ENCODE data around the gene ABLIM1.

The ABLIM1 gene

DNA sequence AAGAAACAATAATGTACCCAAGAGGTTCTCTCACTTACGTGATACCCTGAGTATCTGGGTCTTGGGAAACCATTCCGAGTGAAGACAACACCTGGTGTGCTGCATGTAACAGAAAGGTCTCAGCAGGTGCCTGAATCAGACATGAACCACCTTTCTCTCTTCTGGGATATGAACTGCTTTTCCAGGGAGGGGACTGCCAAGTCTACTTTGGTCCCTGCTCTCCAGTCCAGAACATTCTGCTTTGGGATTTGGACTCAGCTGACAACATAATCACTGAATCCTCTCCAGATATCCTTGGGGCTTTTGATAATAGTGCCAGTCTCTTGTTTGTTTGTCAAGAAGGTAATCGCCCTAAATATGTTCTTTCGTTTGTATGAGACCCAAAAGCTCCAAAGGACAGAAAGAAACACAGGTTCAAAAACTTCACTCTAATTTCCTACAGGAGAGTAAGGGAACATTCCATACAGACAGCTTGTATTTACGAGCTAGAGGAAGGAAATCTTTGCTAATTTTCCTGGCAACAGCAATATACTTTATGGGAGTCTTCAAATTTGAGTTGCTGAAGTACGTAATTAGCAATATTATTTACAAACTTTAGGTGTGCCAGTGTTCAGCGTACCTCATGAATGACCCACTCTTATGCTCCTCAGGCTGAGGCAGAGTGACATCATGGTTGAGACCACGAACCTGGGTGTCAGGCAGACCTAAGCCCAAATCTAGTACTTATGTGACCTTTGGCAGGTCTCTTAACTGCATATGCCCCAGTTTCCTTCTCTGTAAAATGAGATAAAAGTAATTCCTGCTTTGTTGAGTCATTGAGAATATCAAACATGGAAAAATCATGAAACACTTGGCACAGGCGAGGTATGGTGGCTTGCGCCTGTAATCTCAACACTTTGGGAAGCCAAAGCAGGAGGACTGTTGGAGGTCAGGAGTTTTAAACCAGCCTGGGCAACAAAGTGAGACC, 5.4 kb downstream of the ABLIM1 start:
- intact Hi-C loops (cut with DNase I; ENCODE audit: low total_unique reads): no loop called here
- DNase-seq: no peak
- Histone ChIP-seq H3K4me3 (no peak overlapping the region), H3K9me3 (no peaks in the 10 kb centered on the region), H3K36me3 (no peaks in the 10 kb centered on the region), H3K27me3 (no peaks in the 10 kb centered on the region), H3K4me1 (no peaks in the 10 kb centered on the region), H3K27ac (no peak overlapping the region)
- TF ChIP-seq, protein P1, sequence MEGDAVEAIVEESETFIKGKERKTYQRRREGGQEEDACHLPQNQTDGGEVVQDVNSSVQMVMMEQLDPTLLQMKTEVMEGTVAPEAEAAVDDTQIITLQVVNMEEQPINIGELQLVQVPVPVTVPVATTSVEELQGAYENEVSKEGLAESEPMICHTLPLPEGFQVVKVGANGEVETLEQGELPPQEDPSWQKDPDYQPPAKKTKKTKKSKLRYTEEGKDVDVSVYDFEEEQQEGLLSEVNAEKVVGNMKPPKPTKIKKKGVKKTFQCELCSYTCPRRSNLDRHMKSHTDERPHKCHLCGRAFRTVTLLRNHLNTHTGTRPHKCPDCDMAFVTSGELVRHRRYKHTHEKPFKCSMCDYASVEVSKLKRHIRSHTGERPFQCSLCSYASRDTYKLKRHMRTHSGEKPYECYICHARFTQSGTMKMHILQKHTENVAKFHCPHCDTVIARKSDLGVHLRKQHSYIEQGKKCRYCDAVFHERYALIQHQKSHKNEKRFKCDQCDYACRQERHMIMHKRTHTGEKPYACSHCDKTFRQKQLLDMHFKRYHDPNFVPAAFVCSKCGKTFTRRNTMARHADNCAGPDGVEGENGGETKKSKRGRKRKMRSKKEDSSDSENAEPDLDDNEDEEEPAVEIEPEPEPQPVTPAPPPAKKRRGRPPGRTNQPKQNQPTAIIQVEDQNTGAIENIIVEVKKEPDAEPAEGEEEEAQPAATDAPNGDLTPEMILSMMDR (IDR thresholded peaks at IDR 0.05): no peak

DNA sequence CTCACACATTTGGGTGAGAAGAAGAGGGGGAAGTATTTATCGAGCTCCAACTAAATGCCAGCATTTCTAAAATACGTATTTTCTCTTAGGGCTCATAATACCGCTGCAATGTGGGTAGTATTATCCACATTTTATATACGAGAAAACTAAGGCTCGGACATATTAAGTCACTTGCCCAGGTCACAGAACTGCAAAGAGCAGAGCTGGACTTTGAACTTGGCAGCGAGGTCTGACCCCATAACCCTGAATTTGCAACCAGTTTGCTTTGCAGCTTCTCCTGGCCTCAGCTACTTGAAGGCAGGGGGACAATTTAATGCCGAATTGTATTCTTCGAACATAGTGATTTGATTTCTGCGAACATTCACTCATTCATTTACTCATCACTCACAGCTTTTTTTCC, 7.2 kb downstream of the ABLIM1 start:
- Histone ChIP-seq H3K9me3 (no peaks in the 10 kb centered on the region), H3K27me3 (no peaks in the 10 kb centered on the region), H3K27ac (no peak overlapping the region), H3K4me1 (no peaks in the 10 kb centered on the region), H3K36me3 (no peaks in the 10 kb centered on the region), H3K4me3 (no peak overlapping the region)
- DNase-seq: no peak
- TF ChIP-seq, protein P1 (IDR thresholded peaks at IDR 0.05): no peak
- intact Hi-C loops (cut with DNase I; ENCODE audit: low total_unique reads): no loop called here

DNA sequence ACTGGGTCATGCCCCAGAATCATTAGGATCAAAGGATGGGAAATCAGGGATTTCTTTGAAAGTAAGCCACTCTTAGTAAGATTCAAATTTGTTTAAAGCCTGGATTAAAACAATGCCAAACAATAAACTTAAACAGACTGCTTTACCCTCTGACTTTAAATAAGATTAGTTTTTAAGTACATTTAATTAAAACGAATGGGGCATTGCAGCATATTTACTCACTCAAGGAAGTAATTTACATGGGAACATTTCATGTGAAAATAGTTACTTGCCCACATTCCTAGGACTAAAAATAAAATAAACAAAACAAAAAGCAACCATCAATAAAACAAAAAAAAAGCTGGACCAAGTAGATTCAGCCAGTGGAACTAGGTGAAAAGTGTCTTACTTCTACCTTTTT, 7.8 kb downstream of the ABLIM1 start:
- no peak overlapping the region for H3K4me3 ChIP-seq
- H3K4me1 ChIP-seq: no peaks in the 10 kb centered on the region
- no peak for DNase-seq
- TF ChIP-seq, protein P1 (IDR thresholded peaks at IDR 0.05): no peak
- H3K36me3 ChIP-seq: no peaks in the 10 kb centered on the region
- no peaks in the 10 kb centered on the region for H3K27me3 ChIP-seq
- no peak overlapping the region for H3K27ac ChIP-seq
- intact Hi-C loops (cut with DNase I; ENCODE audit: low total_unique reads): no loop called here
- H3K9me3 ChIP-seq: no peaks in the 10 kb centered on the region

DNA sequence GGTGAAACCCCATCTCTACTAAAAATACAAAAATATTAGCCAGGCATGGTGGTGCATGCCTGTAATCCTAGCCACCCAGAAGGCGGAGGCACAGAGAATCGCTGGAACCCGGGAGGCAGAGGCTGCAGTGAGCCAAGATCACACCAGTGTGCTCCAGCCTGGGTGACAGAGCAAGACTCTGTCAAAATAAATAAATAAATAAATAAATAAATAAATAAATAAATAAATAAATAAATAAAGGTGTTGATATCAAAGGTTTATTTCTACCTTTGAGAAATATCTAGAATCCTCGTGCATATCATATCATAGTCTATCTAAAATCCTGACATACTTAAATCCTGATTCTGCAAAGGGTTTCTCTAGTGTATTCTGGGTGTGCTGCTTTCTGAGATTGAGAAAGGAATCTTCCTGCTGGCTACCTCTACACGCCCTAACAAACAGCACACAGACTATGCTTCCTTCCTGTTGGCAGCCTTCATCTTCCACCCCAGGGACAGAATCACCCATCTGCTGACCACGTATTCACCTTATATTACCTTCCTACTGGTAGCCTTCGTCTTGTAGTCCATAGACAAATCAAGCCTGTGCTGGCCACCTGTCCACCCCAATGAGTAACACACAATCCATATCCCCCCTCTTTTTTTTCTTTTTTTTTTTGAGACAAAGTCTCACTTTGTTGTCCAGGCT, 8.7 kb downstream of the ABLIM1 start:
- TF ChIP-seq, protein P1 (IDR thresholded peaks at IDR 0.05): no peak
- Histone ChIP-seq H3K27ac (no peak overlapping the region), H3K4me1 (no peaks in the 10 kb centered on the region), H3K9me3 (no peaks in the 10 kb centered on the region), H3K27me3 (no peaks in the 10 kb centered on the region), H3K4me3 (no peak overlapping the region), H3K36me3 (no peaks in the 10 kb centered on the region)
- DNase-seq: no peak
- intact Hi-C loops (cut with DNase I; ENCODE audit: low total_unique reads): no loop called here

DNA sequence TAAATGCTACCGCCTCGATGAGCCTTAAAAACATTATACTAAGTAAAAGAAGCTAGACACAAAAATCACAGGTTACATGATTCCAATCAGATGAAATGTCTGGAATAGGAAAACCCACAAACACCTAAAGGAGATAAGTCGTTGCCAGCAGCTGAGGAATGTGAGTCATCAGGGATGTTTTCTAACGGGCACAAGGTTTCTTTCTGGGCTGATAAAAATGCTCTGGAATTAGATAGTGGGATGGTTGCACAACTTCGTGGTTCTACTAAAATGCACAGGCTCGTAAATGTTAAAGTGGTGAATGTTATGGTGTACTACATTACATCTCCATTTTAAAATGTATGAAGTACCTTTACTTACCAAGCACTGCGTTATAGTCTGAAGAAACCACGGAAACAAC, 9.7 kb downstream of the ABLIM1 start:
- Histone ChIP-seq H3K27ac (no peak overlapping the region), H3K4me1 (no peaks in the 10 kb centered on the region)
- no peak for DNase-seq

More for the DNA sequence above, 9.7 kb downstream of the ABLIM1 start:
- no peak overlapping the region for H3K4me3 ChIP-seq
- H3K36me3 ChIP-seq: no peaks in the 10 kb centered on the region
- intact Hi-C loops (cut with DNase I; ENCODE audit: low total_unique reads): no loop called here
- TF ChIP-seq, protein P1 (IDR thresholded peaks at IDR 0.05): no peak
- H3K27me3 ChIP-seq: no peaks in the 10 kb centered on the region
- no peaks in the 10 kb centered on the region for H3K9me3 ChIP-seq

All from tibial artery (tissue), 4 donors.